ENCODE data around the gene LSR. TPM values are rescaled to one million over a fixed set of nuclear protein-coding genes. Genes with fewer than 3 reads are reported as not detected.

The LSR gene
- total RNA-seq, 1 experiment from 2014 or later = 152 TPM

DNA sequence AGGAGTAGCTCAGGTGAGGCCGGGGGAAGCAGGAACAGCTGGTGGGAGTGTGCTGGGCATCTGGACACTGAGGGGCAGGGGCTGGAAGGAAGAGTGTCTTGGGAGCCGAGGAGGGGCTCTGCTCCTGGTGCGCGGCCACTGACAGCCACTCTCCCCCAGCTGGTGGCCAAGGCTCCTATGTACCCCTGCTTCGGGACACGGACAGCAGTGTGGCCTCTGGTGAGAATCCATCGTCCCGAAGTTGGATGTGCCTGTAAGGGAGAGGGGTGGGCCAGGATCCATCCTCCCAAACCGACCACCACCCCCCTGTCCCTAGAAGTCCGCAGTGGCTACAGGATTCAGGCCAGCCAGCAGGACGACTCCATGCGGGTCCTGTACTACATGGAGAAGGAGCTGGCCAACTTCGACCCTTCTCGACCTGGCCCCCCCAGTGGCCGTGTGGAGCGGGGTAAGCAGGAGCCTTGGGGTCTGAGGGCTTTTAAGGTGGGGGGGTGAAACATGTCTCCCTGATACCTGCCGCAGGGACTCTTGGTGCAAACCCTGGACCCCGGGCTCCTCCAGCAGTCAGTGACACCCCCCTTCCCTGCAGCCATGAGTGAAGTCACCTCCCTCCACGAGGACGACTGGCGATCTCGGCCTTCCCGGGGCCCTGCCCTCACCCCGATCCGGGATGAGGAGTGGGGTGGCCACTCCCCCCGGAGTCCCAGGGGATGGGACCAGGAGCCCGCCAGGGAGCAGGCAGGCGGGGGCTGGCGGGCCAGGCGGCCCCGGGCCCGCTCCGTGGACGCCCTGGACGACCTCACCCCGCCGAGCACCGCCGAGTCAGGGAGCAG is 17.9 kb downstream of the LSR start:
- no peak overlapping the region for H2AFZ ChIP-seq (ENCODE audit: low read length)
- WGBS (ENCODE audit: extremely low coverage, insufficient read length, low lambda C conversion rate) = no CpG with 5 or more reads among the region's 39 CpGs
- no peak overlapping the region for H4K8ac ChIP-seq (replicated peaks; ENCODE audit: insufficient read length, low read depth, low read length)
- DNase-seq = peak; percentile 37
- Mint-ChIP-seq H3K4me1 (peaks cover 18 to 20% of the 10 kb centered on the region in 2 experiments), H3K27me3 (ENCODE audit: low read depth) (no peaks in the 10 kb centered on the region), H3K27ac (peak overlapping the region in 2 of 3 experiments; percentile 58 to 68; a peak in 3 of 7 replicates), H3K9me3 (no peaks in the 10 kb centered on the region), H3K36me3 (ENCODE audit: insufficient read depth in 1 of 3, low read depth in 3 of 3) (peaks cover 22 to 66% (median 62%) of the 10 kb centered on the region in 3 experiments), H3K4me3 (peak overlapping the region; percentile 84 to 90; a peak in 4 of 5 replicates)
- no peak overlapping the region for H3K4ac ChIP-seq (ENCODE audit: low read depth, low read length)
- no peak overlapping the region for H3K4me2 ChIP-seq (ENCODE audit: insufficient read depth, insufficient read length, low read length)
- no peak overlapping the region for H3K18ac ChIP-seq (ENCODE audit: insufficient read length, low read depth, low read length)
- H3K27ac ChIP-seq (ENCODE audit: insufficient read length, low read depth, low read length) = no peak overlapping the region
- H3K23me2 ChIP-seq (ENCODE audit: insufficient read length, low read depth, low read length, poor library complexity, severe bottlenecking) = peaks cover 5% of the 10 kb centered on the region
- H3T11ph ChIP-seq (ENCODE audit: low read length) = no peak overlapping the region
- H3K27me3 ChIP-seq (ENCODE audit: insufficient read depth, low read length) = no peaks in the 10 kb centered on the region
- H3K14ac ChIP-seq (ENCODE audit: insufficient read depth, low read length) = no peak overlapping the region
- no peak overlapping the region for H2BK12ac ChIP-seq (ENCODE audit: insufficient read length, low read depth, low read length)
- no peak overlapping the region for H2BK120ac ChIP-seq (ENCODE audit: low read depth, low read length, poor library complexity, severe bottlenecking)
- H3K79me2 ChIP-seq (ENCODE audit: insufficient read depth, low read length) = no peaks in the 10 kb centered on the region
- H2BK20ac ChIP-seq (ENCODE audit: low read depth, low read length, poor library complexity, severe bottlenecking) = no peak overlapping the region
- no peak overlapping the region for H3K9ac ChIP-seq (ENCODE audit: extremely low read depth, insufficient read length, low read length)
- no peaks in the 10 kb centered on the region for H3K9me3 ChIP-seq (ENCODE audit: control insufficient read depth, low read depth, low read length)
- TF ChIP-seq, protein P1, sequence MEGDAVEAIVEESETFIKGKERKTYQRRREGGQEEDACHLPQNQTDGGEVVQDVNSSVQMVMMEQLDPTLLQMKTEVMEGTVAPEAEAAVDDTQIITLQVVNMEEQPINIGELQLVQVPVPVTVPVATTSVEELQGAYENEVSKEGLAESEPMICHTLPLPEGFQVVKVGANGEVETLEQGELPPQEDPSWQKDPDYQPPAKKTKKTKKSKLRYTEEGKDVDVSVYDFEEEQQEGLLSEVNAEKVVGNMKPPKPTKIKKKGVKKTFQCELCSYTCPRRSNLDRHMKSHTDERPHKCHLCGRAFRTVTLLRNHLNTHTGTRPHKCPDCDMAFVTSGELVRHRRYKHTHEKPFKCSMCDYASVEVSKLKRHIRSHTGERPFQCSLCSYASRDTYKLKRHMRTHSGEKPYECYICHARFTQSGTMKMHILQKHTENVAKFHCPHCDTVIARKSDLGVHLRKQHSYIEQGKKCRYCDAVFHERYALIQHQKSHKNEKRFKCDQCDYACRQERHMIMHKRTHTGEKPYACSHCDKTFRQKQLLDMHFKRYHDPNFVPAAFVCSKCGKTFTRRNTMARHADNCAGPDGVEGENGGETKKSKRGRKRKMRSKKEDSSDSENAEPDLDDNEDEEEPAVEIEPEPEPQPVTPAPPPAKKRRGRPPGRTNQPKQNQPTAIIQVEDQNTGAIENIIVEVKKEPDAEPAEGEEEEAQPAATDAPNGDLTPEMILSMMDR (conservative IDR thresholded peaks at IDR 0.05) = no peak
- no peak overlapping the region for H2BK5ac ChIP-seq (ENCODE audit: insufficient read length, low read length)
- H4K5ac ChIP-seq (ENCODE audit: insufficient read length, low read depth, low read length) = no peak overlapping the region
- no peak overlapping the region for H2AK5ac ChIP-seq (ENCODE audit: insufficient read length, low read length)
- H3K79me1 ChIP-seq (ENCODE audit: insufficient read depth, low read depth, low read length, poor library complexity, severe bottlenecking) = no peaks in the 10 kb centered on the region
- no peaks in the 10 kb centered on the region for H3K4me1 ChIP-seq (ENCODE audit: insufficient read depth, low read length)
- no peak overlapping the region for H4K91ac ChIP-seq (ENCODE audit: insufficient read length, low read depth, low read length)
- H4K20me1 ChIP-seq (ENCODE audit: control insufficient read depth, insufficient read depth, insufficient read length) = no peaks in the 10 kb centered on the region
- H3K56ac ChIP-seq (ENCODE audit: insufficient read length, low read depth, low read length) = no peak overlapping the region
- H3K23ac ChIP-seq (ENCODE audit: insufficient read length, low read depth, low read length) = no peak overlapping the region
- no peak overlapping the region for H2BK15ac ChIP-seq (ENCODE audit: low read depth, low read length)
